Epithelial cell of proximal tubule (primary cell): ENCODE measurements around the gene COL20A1. TPM values are rescaled to one million over a fixed set of nuclear protein-coding genes. Genes with fewer than 3 reads are reported as not detected.

ENCODE experiments used
- DNase-seq: peaks from one replicate; pipeline ENCODE4 v3.0.0-alpha.2; 2011; ENCODE audit warnings: low read depth
- H3K4me3 ChIP-seq: 2 replicates; pipeline ENCODE4 v1.5.1; 2011; ENCODE audit warnings: low read depth, mild to moderate bottlenecking, low read length
- total RNA-seq: library from RNA; depleted of rRNA; stranded (reverse); fragments of >200 nt; gene quantifications from 2 replicates; pipeline ENCODE4 v1.2.3, GENCODE V29; 2015
- TF ChIP-seq, protein P1 (sequence below): conservative IDR thresholded peaks from 2 replicates; pipeline ENCODE4 v1.5.1; 2012; ENCODE audit warnings: low read depth, mild to moderate bottlenecking, low read length

Gene COL20A1
- total RNA-seq, 1 donor from 2014 or later = not detected

DNA sequence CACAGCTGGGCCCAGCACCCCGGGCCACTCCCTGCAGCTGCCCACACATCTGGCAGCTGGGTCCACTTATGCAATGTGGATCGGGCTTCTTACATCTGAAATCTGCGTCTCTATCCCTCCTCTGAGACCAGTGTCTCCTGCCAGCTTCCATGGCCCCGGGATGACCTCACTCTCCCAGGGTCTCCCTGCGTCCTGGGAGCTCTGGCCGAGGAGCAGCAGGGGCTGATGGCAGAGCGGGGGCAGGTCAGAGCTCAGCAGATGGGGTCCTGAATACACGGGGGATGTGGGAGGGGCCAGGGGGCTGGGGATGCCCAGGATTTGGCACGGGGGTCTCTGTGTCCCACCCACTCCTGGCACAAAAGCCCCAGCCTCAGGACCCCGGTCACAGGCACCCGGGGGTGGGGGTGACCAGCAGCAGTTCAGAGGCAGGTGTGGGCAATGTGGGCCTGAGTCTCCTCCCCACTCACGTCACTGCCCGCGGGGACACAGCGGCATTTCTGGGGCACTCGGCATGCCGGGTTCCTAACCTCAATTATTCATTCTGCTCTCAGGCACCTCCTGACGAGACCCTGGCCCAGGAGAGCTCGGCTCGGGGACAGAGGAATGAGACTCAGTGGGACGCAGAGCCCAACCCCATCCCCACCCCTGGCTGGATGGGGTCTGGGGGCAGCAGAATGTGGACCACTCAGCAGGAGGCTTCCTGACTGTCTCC lies 51.8 kb downstream of the COL20A1 start:
- H3K4me3 ChIP-seq = no peak overlapping the region
- no peak for DNase-seq
- TF ChIP-seq, protein P1, sequence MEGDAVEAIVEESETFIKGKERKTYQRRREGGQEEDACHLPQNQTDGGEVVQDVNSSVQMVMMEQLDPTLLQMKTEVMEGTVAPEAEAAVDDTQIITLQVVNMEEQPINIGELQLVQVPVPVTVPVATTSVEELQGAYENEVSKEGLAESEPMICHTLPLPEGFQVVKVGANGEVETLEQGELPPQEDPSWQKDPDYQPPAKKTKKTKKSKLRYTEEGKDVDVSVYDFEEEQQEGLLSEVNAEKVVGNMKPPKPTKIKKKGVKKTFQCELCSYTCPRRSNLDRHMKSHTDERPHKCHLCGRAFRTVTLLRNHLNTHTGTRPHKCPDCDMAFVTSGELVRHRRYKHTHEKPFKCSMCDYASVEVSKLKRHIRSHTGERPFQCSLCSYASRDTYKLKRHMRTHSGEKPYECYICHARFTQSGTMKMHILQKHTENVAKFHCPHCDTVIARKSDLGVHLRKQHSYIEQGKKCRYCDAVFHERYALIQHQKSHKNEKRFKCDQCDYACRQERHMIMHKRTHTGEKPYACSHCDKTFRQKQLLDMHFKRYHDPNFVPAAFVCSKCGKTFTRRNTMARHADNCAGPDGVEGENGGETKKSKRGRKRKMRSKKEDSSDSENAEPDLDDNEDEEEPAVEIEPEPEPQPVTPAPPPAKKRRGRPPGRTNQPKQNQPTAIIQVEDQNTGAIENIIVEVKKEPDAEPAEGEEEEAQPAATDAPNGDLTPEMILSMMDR = no peak

DNA sequence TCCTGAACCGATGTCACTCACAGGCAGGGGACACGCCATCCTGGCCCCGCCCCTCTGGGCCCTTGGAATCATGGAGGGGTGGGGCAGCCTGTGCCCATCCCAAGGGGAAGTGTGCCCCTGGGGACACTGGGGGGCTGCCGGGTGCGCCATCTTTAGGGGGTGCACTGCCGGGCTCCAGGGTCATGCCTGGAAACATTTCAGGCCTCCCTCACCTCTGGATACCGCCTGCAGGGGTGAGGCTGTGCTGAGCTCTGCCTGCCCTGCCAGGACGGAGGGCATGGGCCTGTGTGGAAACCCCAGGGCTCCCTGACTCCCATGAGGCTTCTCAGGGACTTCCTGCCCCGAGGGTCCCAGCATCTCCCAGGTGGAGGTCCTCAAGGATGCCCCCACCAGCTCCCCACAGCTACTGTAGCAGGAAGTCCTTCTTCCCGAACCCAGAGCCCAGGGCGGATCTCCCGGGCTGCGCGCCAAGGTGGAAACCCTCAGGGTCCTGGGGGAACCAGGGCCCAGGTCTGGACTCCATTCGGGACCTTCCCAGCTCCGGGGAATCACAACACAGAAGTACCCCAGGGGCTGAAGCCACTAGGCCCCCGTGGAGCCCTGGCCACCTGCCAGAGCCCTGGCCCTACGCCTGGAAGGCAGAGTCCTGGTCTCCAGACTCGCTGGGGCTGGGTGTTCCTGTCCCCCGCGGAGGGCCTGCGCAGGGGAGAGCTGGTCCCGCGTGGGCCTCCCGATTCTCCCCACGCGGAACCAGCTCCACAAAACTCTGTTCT lies 52.5 kb downstream of the COL20A1 start:
- DNase-seq = no peak
- TF ChIP-seq, protein P1 = no peak
- H3K4me3 ChIP-seq = no peak overlapping the region

DNA sequence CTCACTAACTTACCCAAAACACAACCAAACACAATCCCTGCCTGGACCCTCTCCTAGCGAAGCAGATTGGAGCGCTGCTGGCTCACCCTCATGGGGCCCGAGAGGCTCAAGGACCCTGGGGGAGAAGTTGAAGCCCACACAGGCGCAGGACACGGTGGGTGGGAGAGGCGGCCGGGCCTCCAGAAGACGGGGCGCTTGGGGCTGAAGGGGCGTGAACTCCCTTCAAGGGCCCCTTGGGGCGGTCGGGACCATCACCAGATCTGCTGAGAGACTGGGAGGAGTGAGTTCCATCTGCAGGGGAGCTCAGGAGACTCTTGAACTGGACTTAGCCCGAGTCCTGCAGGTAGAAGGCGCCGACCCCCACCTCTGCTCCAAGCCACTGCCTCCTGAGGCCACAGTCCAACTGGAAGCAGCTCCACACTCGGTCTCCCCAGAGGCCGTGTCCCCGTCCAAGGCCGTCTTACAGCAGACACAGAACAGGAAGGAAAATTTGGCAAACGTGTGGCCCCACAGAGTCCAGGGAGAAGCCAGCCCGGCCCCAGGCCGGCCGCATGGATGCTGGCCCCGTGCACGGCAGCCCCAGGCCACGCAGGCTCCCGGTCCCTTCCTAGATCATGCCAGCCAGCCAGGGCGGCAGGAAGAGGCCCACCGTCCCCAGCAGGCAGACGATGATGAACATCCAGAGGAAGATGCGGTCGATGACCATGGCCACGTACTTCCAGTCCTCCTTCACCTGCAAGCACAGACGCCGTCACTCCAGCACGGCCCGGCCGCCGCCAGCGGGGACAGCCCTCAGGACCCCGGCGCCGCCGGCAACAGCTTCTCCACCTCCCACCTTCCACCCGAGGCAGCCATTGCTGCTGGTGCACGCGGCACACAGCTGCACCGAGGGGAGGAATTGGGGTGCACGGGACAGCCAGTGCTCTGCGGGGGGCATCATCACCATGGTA lies 53.4 kb downstream of the COL20A1 start:
- DNase-seq = no peak
- no peak overlapping the region for H3K4me3 ChIP-seq
- TF ChIP-seq, protein P1 = no peak

DNA sequence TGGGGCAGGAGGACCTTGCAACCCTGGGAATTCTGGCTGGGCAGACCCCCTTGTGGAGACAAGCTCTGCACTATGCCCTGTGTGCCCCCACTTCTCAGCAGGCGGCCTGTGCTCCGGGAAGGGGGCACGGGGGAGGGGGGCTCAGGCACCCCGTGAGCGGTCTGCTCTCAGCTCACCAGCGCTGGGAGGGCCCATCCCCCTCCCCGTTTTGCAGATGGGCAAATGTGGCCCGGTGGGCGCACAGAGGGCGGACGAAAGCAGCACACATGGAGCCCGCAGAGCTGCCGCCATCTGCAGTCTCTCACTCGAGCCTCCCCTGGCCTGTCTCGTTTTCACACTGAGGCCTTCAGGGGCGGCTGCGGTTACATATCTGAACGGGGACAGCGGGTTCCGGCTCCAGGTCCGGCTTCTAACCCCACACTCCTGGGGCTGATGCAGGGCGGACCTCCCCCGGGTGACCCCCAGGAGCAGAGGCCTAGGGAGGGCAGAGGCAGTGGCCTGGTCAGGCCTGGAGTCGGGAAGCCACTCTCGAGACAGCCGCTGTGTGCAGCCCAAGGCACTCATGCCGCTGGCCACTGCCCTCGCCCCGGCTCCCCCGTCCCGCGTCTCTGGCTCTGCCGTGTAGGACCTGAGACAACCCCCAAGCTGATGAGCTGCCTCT lies 54.2 kb downstream of the COL20A1 start:
- TF ChIP-seq, protein P1 = no peak
- no peak overlapping the region for H3K4me3 ChIP-seq
- DNase-seq = no peak

DNA sequence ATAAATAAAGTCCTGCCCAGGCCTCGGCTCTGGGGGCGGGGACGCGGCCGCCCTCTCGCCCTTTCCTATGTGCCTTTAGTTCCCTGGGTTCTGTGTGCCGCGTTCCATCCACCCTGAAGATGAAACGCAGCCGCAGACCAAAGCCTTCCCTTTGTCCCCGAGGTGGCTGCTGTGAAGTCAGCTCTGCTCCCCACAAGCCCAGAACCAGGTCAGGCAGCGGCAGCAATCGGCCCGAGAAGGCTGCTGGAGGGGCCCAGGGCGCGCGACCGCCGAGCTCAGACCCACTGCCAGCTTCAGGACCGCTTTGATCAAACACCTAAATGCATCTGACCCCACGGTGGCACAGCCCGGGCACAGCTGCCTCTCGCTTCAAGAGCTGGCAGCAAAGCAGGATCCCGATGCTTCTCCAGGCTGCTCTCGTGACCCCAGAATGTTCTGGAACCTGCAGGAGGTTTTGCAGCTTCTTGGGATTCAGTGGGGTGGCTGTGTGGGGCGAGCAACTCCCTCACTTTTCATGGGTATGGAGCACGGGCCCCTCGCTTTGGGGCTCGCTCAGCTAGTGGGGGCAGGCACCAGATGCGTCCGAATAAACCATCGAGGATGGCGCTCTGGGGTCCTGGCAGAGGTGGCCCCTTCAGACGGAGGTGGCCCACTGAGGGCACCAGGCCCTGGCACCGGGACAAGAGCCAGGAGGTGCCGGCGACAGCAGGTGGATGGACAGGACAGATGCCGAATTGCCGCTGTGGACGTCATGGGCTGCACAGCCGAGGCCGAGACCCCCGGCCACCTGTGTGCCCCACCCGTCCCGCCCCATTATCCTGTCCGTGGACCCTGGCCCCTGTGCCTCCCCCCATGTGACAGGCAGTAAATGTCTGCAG lies 55.2 kb downstream of the COL20A1 start:
- TF ChIP-seq, protein P1 = no peak
- no peak overlapping the region for H3K4me3 ChIP-seq
- DNase-seq = no peak
